ENCODE measurements around the gene COLEC11.
"Not testable (repeated sequence)": the region's sequence is repeated elsewhere in the genome, so short reads cannot be mapped to it uniquely, and the experiment has no call there.

COLEC11 gene

GRCh38 chr2:3606370-3607201 lies 11.7 kb downstream of the COLEC11 start:
- no peak for DNase-seq

GRCh38 chr2:3608373-3609278 lies 13.7 kb downstream of the COLEC11 start:
- no peak for DNase-seq

DNA sequence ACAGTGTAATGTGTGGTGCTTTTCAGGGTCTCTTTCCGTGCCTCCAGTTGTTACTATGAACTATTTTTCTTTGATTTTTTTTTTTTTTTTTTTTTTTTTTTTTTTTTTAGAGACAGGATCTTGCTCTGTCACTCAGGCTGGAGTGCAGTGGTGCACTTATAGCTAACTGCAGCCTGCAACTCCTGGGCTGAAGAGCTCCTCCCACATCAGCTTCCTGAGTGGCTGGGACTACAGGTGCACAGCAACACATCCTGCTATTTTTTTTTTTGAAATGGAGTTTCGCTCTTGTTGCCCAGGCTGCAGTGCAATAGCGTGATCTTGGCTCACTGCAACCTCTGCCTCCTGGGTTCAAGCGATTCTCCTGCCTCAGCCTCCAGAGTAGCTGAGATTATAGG lies 14.4 kb downstream of the COLEC11 start:
- peak; percentile 37 for DNase-seq

- DNase-seq: no peak
Observed at GRCh38 chr2:3610415-3610814, 15.5 kb downstream of the COLEC11 start.

DNA sequence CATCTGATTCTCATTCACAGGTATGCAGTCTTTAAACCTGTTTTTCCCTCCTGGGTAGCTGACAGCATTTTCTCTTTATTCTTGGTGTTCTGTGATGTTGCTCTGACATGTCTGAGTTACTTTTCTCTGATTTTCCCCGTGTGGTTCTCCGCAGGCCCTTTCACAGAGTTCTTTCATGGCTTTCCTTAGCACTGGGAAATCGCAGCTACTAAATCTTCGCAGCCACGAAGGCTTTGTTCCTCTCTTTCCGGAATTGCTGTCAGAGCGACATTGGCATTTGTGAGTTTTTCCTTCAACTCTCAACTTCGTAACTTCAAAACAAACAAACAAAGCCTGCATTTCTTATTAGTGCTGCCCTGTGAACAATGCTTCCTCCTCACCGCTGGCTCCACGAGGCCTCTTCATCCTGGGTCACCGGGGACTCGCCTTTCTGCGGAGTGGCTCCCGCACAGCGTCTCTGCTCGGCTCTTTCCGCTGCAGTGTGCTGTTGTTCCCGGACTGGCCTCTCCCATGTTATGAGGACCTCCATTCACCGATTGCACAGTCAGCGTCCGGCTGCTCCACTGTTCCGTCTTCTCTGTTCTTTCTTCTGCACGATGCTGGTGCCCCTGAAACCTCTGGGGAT lies 16.1 kb downstream of the COLEC11 start:
- DNase-seq: no peak

GRCh38 chr2:3611589-3611988 lies 16.7 kb downstream of the COLEC11 start:
- no peak for DNase-seq

DNA sequence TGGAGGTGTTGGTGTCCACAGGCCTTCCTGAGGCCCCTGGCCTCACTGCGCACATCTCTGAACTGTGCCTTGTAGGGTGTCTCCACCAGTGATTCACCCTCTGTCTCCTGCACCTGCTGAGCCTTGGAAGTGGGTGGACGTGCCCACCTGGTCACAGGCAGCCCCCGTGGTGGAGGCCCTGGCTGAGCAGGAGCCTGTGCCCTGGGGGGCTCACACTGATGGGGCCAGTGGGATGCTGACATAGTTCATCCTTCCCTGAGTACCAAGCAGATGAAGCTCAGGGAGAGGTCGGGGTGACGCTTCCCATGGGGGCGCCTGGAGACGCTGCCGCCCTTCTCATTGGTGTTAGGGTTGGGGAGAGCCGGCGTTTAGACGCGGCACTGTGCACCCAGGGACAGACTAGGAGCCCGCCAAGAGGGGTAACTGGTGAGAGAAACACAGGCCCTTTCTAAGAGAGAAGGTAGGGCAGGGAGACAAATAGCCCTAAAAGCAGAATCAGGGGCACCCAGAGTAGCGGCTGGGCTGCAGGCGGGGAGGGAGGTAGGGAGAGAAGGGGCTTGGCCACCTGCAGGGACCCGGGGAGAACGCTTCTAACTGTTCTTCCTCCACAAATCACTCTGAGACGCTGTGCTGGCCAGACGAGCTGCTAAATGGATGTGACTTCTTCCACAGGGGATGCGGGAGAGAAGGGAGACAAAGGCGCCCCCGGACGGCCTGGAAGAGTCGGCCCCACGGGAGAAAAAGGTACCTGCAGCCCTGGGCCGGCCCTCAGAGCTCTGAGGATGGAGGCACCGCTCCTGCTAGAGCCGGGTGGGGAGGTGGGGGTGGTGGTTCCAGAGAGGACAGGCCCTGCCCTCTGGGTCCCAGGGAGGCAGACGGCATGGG lies 18.0 kb downstream of the COLEC11 start:
- no peak for DNase-seq

DNA sequence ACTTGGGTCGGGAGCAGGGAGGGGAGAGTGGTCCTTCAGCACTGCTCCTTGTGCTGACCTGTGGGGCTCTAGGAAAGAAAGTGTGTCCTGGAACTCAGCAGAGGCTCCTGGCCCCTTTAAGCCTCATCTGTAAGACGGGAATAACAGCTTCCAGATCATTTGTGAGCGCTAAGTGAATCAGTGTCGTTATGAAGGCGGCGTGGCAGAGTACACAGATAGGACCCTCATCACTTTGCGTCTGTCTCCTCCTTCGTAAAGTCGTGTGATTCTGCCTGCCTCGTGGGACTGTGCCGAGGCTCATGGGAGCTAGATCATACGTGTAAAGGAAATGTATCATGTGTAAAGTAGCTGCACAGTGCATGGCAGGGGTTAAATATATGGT lies 18.6 kb downstream of the COLEC11 start:
- DNase-seq: no peak

GRCh38 chr2:3614743-3615142 lies 19.8 kb downstream of the COLEC11 start:
- DNase-seq: not testable (repeated sequence)

DNA sequence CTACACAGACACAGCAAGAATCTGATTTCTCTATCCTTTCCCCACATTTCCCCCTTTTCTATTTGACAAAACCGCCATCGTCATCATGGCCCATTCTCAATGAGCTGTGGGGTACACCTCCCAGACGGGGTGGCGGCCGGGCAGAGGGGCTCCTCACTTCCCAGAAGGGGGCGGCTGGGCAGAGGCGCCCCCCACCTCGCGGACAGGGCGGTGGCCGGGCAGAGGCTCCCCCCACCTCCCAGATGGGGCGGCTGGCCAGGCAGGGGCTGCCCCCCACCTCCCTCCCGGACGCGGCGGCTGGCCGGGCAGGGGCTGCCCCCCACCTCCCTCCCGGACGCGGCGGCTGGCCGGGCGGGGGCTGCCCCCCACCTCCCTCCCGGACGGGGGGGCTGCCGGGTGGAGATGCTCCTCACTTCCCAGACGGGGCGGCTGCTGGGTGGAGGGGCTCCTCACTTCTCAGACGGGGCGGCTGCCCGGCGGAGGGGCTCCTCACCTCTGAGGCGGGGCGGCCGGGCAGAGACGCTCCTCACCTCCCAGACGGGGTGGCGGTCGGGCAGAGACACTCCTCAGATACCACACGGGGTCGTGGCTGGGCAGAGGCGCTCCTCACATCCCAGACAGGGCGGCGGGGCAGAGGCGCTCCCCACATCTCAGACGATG lies 20.8 kb downstream of the COLEC11 start:
- not testable (repeated sequence) for DNase-seq

GRCh38 chr2:3616435-3617197 lies 21.7 kb downstream of the COLEC11 start:
- DNase-seq: not testable (repeated sequence)

- no peak for DNase-seq
Observed at GRCh38 chr2:3617198-3617890, 22.4 kb downstream of the COLEC11 start.

GRCh38 chr2:3618367-3618766 lies 23.5 kb downstream of the COLEC11 start:
- no peak for DNase-seq

- no peak for DNase-seq
Observed at GRCh38 chr2:3619033-3619432, 24.1 kb downstream of the COLEC11 start.

DNA sequence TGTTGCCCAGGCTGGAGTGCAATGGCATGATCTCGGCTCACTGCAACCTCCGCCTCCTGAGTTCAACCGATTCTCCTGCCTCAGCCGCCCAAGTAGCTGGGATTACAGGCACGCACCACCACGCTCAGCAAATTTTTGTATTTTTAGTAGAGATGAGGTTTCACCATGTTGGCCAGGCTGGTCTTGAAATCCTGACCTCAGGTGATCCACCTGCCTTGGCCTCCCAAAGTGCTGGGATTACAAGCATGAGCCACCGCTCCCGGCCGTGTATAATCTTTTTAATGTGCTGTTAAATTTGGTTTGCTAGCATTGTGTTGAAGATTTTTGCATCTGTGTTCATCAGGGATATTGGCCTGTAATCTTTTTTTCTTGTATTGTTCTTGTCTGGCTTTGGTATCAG lies 24.7 kb downstream of the COLEC11 start:
- not testable (repeated sequence) for DNase-seq

DNA sequence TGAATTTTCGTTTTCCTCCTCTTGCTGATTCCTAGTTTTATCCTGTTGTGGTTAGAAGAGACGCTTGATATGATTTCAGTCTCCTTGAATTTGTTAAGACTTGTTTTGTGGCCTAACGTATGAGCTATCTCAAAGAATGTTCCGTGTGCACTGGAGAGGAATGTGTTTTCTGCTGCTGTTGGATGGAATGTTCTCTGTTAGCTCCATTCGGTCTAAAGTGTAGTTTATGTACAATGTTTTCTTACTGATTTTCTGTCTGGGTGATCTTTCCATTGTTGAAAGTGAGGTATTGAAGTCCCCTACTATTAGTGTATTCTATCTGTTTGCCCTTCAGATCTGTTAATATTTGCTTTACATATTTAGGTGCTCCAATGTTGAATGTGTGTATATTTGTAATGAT lies 25.9 kb downstream of the COLEC11 start:
- no peak for DNase-seq

DNA sequence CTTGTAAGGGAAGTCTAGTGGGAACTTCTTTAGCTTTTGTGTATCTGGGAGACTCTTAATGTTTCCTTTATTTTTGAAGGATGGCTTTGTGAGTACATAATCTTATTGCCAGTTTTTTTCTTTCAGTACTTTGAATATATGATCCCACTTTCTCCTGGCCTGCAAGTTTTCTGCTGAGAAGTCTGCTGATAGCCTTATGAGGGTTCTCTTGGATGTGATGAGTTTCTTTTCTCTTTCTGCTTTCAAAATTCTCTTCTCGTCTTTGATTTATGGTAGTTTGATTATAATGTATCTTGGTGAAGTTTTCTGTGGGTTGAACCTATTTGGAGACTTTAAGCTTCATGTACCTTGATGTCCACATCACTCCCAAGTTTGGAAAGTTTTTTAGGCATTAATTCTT lies 28.1 kb downstream of the COLEC11 start:
- no peak for DNase-seq

- DNase-seq: no peak
Observed at GRCh38 chr2:3624059-3624794, 29.3 kb downstream of the COLEC11 start.

DNA sequence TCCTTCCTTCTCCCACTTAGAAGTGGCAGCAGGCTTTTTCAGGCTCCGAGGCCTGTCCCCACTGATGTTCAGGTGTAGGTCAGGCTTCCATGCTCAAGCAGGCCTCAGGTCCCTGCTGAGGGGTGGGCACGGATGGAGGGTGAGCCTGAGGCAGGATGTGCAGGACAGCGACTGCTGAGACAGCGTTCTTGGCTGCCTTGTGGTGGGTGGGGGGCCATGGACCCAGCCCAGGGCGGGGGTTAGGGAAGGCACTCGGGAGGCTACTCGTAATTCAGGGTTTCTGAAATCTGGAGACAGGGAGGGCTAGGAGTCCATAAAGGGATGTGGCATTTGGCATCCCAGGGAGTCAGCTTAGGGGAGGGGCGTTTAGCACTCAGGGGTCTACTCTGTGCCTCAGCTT lies 30.3 kb downstream of the COLEC11 start:
- no peak for DNase-seq
